RWPE1 (cell line): ENCODE data around the gene MAPKAPK3.

Source experiments
- CTCF ChIA-PET: fragments of 350-600 bp; sonication (Branson Sonifier 250); formaldehyde crosslinking; extraction: SDS; loops from one replicate; lab custom pipeline; 2021; lab: Yijun Ruan, JAX
- POLR2A ChIA-PET: fragments of 400-600 bp; formaldehyde crosslinking; extraction: SDS; loops from one replicate; lab custom pipeline; 2020; ENCODE audit warnings: antibody characterized with exemption; ENCODE audit not compliant: low non-redundant PET; lab: Yijun Ruan, JAX
- DNase-seq: peaks from one replicate; pipeline ENCODE4 v3.0.0; 2012; ENCODE audit warnings: low spot score
- H3K27ac ChIP-seq: fragments of 450-650 bp; 2 replicates; pipeline ENCODE4 v1.5.1; 2017
- CTCF ChIP-seq: fragments of 450-650 bp; conservative IDR thresholded peaks from 2 replicates; pipeline ENCODE4 v1.5.1; 2017; ENCODE audit warnings: low read depth, mild to moderate bottlenecking

Gene MAPKAPK3

GRCh38 chr3:50623840-50624474, 7.0 kb downstream of the MAPKAPK3 start:
- DNase-seq = no peak
- TF ChIP-seq CTCF = no peak
- CTCF ChIA-PET = interaction anchor here (0.9 kb wide), 1 partner anchor 9 kb away, joined by 4 read pairs; no protein-coding TSS in a partner anchor
- peak overlapping the region; percentile 81 for H3K27ac ChIP-seq
- POLR2A ChIA-PET = no interaction called here

GRCh38 chr3:50624634-50625033, 7.7 kb downstream of the MAPKAPK3 start:
- no peak for TF ChIP-seq CTCF
- CTCF ChIA-PET = no interaction called here
- POLR2A ChIA-PET = no interaction called here
- no peak for DNase-seq
- H3K27ac ChIP-seq = peak overlapping the region; percentile 81

- peak overlapping the region; percentile 81 for H3K27ac ChIP-seq
- no peak for TF ChIP-seq CTCF
- DNase-seq = no peak
- CTCF ChIA-PET = no interaction called here
- POLR2A ChIA-PET = no interaction called here
Measured at GRCh38 chr3:50625231-50626182, 8.6 kb downstream of the MAPKAPK3 start.

- peak overlapping the region; percentile 81 for H3K27ac ChIP-seq
- POLR2A ChIA-PET = no interaction called here
- DNase-seq = no peak
- CTCF ChIA-PET = interaction anchor here (0.6 kb wide), 1 partner anchor 746 kb away, joined by 3 read pairs; no protein-coding TSS in a partner anchor
- TF ChIP-seq CTCF = no peak
Measured at GRCh38 chr3:50626401-50626800, 9.4 kb downstream of the MAPKAPK3 start.

GRCh38 chr3:50627407-50628051, 10.6 kb downstream of the MAPKAPK3 start:
- POLR2A ChIA-PET = no interaction called here
- H3K27ac ChIP-seq = peak overlapping the region; percentile 81
- no peak for TF ChIP-seq CTCF
- CTCF ChIA-PET = interaction anchor here (0.9 kb wide), 1 partner anchor 8 kb away, joined by 4 read pairs; no protein-coding TSS in a partner anchor
- DNase-seq = peak; percentile 73

GRCh38 chr3:50628601-50629000, 11.7 kb downstream of the MAPKAPK3 start:
- ChIA-PET CTCF (no interaction called here), POLR2A (no interaction called here)
- DNase-seq = no peak
- TF ChIP-seq CTCF = no peak
- peak overlapping the region; percentile 81 for H3K27ac ChIP-seq
